Upper lobe of right lung (tissue), 1 donor: ENCODE data around the gene APCDD1L. TPM values are rescaled to one million over a fixed set of nuclear protein-coding genes. Genes with fewer than 3 reads are reported as not detected.

ENCODE experiments used
- ATAC-seq: fragments of 200-7000 bp; cut with Tn5 transposase; one replicate; pipeline ENCODE4 v1.9.1; 2020; ENCODE audit warnings: mild to moderate bottlenecking, moderate library complexity
- DNase-seq: peaks from one replicate; pipeline ENCODE4 v3.0.0-alpha.2; 2020
- H3K27ac ChIP-seq: fragments of 200-600 bp; one replicate; pipeline ENCODE4 v1.8.0; 2022
- H3K27me3 ChIP-seq: fragments of 200-600 bp; one replicate; pipeline ENCODE4 v1.8.0; 2022; ENCODE audit warnings: mild to moderate bottlenecking
- H3K36me3 ChIP-seq: fragments of 200-600 bp; one replicate; pipeline ENCODE4 v1.8.0; 2022
- H3K4me1 ChIP-seq: fragments of 200-600 bp; one replicate; pipeline ENCODE4 v1.8.0; 2022
- H3K4me3 ChIP-seq: fragments of 200-600 bp; one replicate; pipeline ENCODE4 v1.8.0; 2022; ENCODE audit warnings: mild to moderate bottlenecking
- H3K9me3 ChIP-seq: fragments of 200-600 bp; one replicate; pipeline ENCODE4 v1.8.0; 2022
- intact Hi-C: fragments of 100-400 bp; cut with DNase I; formaldehyde crosslinking; loops from one replicate; pipeline ENCODE4 v1.11.0; 2022
- total RNA-seq: library from RNA; stranded (reverse); fragmentation: NEBNext Ultra II Directional; extraction: Animal tissue kit (Norgen Biotek cat#: 25700); gene quantifications from one replicate; pipeline ENCODE4 v1.2.1, GENCODE V29; 2021
- TF ChIP-seq, protein P1 (sequence below): fragments of 200-600 bp; IDR thresholded peaks from one replicate; pipeline ENCODE4 v1.8.0; 2022; ENCODE audit warnings: antibody characterized with exemption
- donor health status: DM: no; HTN: yes; CAD: no; lungs with severe emphysema.

Gene APCDD1L
- total RNA-seq, 1 donor from 2014 or later = not detected

GRCh38 chr20:58551631-58552030, 36.4 kb upstream of the APCDD1L start:
- intact Hi-C loops = no loop called here
- no peaks in the 10 kb centered on the region for H3K4me1 ChIP-seq
- ATAC-seq (no peak), DNase-seq (no peak)
- no peak overlapping the region for H3K4me3 ChIP-seq
- no peak overlapping the region for H3K27ac ChIP-seq
- peaks cover 5% of the 10 kb centered on the region for H3K27me3 ChIP-seq
- no peaks in the 10 kb centered on the region for H3K9me3 ChIP-seq
- TF ChIP-seq, protein P1, sequence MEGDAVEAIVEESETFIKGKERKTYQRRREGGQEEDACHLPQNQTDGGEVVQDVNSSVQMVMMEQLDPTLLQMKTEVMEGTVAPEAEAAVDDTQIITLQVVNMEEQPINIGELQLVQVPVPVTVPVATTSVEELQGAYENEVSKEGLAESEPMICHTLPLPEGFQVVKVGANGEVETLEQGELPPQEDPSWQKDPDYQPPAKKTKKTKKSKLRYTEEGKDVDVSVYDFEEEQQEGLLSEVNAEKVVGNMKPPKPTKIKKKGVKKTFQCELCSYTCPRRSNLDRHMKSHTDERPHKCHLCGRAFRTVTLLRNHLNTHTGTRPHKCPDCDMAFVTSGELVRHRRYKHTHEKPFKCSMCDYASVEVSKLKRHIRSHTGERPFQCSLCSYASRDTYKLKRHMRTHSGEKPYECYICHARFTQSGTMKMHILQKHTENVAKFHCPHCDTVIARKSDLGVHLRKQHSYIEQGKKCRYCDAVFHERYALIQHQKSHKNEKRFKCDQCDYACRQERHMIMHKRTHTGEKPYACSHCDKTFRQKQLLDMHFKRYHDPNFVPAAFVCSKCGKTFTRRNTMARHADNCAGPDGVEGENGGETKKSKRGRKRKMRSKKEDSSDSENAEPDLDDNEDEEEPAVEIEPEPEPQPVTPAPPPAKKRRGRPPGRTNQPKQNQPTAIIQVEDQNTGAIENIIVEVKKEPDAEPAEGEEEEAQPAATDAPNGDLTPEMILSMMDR = no peak
- no peaks in the 10 kb centered on the region for H3K36me3 ChIP-seq

DNA sequence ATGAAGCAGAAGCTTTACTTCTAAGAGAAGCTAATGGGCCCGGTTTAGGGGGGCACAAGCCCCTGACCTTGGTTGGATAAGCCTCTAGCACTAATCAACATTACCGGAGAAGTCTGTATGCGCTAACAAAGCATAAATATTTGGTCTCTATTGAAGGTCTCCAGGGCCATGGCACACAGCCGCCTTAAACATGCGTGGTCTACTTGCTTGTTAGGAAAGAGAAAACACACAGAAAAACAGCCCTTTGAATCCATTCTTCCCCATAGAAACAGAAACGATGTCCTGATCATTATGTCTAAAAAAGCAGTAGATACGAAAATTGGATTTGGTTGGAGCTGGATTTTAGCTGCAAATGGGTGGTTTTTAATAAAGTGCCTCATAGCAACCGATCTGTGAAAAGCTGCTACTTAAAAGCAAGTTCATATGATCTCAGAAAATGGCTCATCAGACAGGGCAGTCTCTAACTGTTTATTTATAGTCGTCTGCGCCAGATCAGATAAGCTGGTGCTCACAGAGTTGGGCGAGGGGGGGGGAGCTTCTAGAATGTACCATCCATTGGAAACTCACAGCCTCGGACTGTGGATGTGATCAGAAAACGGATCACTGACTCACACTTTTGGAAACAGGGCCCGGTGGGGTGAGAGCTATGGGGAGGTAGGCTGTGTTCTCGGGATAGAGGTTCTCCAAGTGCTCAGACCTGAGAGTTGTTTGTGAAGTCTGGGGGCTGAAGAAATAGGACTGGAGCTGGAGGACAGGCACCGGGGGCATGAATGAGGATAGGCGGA, 35.3 kb upstream of the APCDD1L start:
- H3K9me3 ChIP-seq = no peaks in the 10 kb centered on the region
- TF ChIP-seq, protein P1 = no peak
- intact Hi-C loops = no loop called here
- H3K27me3 ChIP-seq = peaks cover 16% of the 10 kb centered on the region
- ATAC-seq (no peak), DNase-seq (no peak)
- no peak overlapping the region for H3K4me3 ChIP-seq
- H3K27ac ChIP-seq = no peak overlapping the region
- H3K36me3 ChIP-seq = no peaks in the 10 kb centered on the region
- H3K4me1 ChIP-seq = no peaks in the 10 kb centered on the region

- no peak overlapping the region for H3K27ac ChIP-seq
- TF ChIP-seq, protein P1 = no peak
- H3K27me3 ChIP-seq = peaks cover 16% of the 10 kb centered on the region
- no peaks in the 10 kb centered on the region for H3K36me3 ChIP-seq
- no peak for ATAC-seq
- no peaks in the 10 kb centered on the region for H3K4me1 ChIP-seq
- no peak for DNase-seq
- H3K4me3 ChIP-seq = no peak overlapping the region
- H3K9me3 ChIP-seq = no peaks in the 10 kb centered on the region
- intact Hi-C loops = no loop called here
Observed at GRCh38 chr20:58549231-58550209, 34.3 kb upstream of the APCDD1L start.

DNA sequence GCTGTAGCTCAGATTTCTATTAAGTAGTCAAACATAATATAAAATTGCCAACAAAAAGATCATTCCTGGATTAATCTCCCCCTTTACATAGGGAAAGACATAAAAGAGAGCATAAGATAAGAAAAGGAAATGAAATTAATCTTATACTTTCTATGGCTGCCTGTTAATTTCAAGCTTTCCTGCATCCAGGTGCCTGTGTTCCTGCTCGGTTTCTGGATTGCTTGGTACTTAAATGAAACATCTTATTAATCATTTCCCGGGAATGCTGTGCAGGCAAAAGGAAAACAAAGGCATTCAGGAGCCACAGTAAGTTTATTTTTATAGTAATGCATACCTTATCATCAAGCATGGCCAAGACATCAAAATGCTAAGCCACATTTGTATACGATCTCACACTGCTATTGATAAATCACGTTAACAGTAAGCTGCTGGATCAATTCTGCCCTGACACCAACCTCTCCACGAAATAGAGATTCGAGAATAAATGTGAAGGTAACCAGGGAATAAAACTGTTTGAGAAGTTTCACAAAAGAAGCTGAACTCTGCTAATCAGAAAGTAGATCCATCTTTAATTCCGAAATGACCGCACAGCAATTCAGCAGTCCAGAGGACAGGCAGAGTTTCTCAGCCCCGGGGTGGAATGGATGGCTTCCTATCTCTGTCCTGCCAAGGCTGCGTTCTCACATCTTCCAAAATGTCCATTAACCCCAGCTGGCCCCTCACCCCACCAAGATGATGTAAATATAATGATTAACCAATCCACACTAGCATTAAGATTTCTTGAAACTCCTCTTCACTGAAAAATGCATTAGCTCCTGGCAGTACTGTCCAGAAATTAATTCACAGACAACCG, 32.6 kb upstream of the APCDD1L start:
- no peak for DNase-seq
- intact Hi-C loops = no loop called here
- no peaks in the 10 kb centered on the region for H3K4me1 ChIP-seq
- no peak overlapping the region for H3K4me3 ChIP-seq
- no peaks in the 10 kb centered on the region for H3K9me3 ChIP-seq
- no peak for ATAC-seq
- no peak overlapping the region for H3K27ac ChIP-seq
- TF ChIP-seq, protein P1 = no peak
- no peaks in the 10 kb centered on the region for H3K36me3 ChIP-seq
- peaks cover 16% of the 10 kb centered on the region for H3K27me3 ChIP-seq
